PC-9 (cell line): ENCODE results near the gene PKHD1. TPM values are rescaled to one million over a fixed set of nuclear protein-coding genes. Genes with fewer than 3 reads are reported as not detected.

Experiments
- BruUV-seq: library from RNA; stranded (reverse); fragments of 400-500 nt; replicated peaks from 2 replicates; lab custom pipeline; 2021; lab: Mats Ljungman, UMichigan
- CTCF ChIA-PET: fragments of 300-600 bp; sonication (Branson Sonifier 250); formaldehyde crosslinking; loops from one replicate; lab custom pipeline; 2022; ENCODE audit warnings: antibody characterized with exemption; lab: Charles Lee
- POLR2A ChIA-PET: fragments of 300-600 bp; sonication (Branson Sonifier 250); formaldehyde crosslinking; loops from one replicate; lab custom pipeline; 2022; ENCODE audit warnings: antibody characterized with exemption; ENCODE audit not compliant: unreplicated experiment; lab: Charles Lee
- DNase-seq, 2 experiments: peaks; one replicate each; pipeline versions ENCODE4 v3.0.0 to v3.0.0-alpha.2; 2015 to 2022; ENCODE audit warnings: mixed read lengths in 1 of 2
- H2AFZ ChIP-seq: fragments of 200-600 bp; sonication (generic); 2 replicates; pipeline ENCODE4 v1.8.1; 2017; ENCODE audit warnings: antibody characterized with exemption
- H3F3A ChIP-seq: fragments of 200-600 bp; sonication (generic); 2 replicates; pipeline ENCODE4 v1.8.1; 2017; ENCODE audit warnings: antibody characterized with exemption, mild to moderate bottlenecking, low read depth; ENCODE audit not compliant: insufficient read depth
- H3K27ac ChIP-seq: fragments of 200-600 bp; sonication (generic); 2 replicates; pipeline ENCODE4 v1.6.1; 2016; ENCODE audit warnings: mixed run types
- H3K27me3 ChIP-seq: fragments of 200-600 bp; sonication (generic); 2 replicates; pipeline ENCODE4 v1.6.1; 2016; ENCODE audit warnings: low read depth, mixed run types; ENCODE audit not compliant: insufficient read depth
- H3K36me3 ChIP-seq: fragments of 200-600 bp; sonication (generic); 2 replicates; pipeline ENCODE4 v1.6.1; 2016; ENCODE audit warnings: low read depth, mixed run types
- H3K4me1 ChIP-seq: fragments of 200-600 bp; sonication (generic); replicated peaks from 2 replicates; pipeline ENCODE4 v1.6.1; 2016; ENCODE audit warnings: mixed run types; ENCODE audit not compliant: insufficient read depth
- H3K4me2 ChIP-seq: fragments of 200-600 bp; sonication (generic); 2 replicates; pipeline ENCODE4 v1.6.1; 2017; ENCODE audit warnings: mixed run types
- H3K4me3 ChIP-seq: fragments of 200-600 bp; sonication (generic); 2 replicates; pipeline ENCODE4 v1.6.1; 2016; ENCODE audit warnings: mixed run types
- H3K79me2 ChIP-seq: fragments of 200-600 bp; sonication (generic); 2 replicates; pipeline ENCODE4 v1.6.1; 2017; ENCODE audit warnings: low read depth, mixed run types
- H3K9me2 ChIP-seq: fragments of 200-600 bp; sonication (generic); 2 replicates; pipeline ENCODE4 v1.8.1; 2017; ENCODE audit warnings: mild to moderate bottlenecking; ENCODE audit not compliant: insufficient read depth
- H3K9me3 ChIP-seq: fragments of 200-600 bp; sonication (generic); 2 replicates; pipeline ENCODE4 v1.8.1; 2016; ENCODE audit warnings: low read depth; ENCODE audit not compliant: insufficient read depth
- H4K20me1 ChIP-seq: fragments of 200-600 bp; sonication (generic); 2 replicates; pipeline ENCODE4 v1.8.1; 2017; ENCODE audit not compliant: insufficient read depth
- CTCF ChIP-seq: fragments of 200-600 bp; sonication (generic); conservative IDR thresholded peaks from 2 replicates; pipeline ENCODE4 v1.6.1; 2017; ENCODE audit warnings: mixed run types, antibody characterized with exemption, mild to moderate bottlenecking, moderate library complexity
- EZH2 ChIP-seq: fragments of 200-600 bp; sonication (generic); IDR thresholded peaks from 2 replicates; pipeline ENCODE4 v1.8.0; 2017; ENCODE audit warnings: antibody characterized with exemption, low read depth
- intact Hi-C: fragments of 100-400 bp; cut with micrococcal nuclease; formaldehyde crosslinking; loops from one replicate; pipeline ENCODE4 v1.10.0; 2022; ENCODE audit not compliant: unreplicated experiment
- total RNA-seq: library from RNA; stranded (reverse); gene quantifications from 2 replicates; pipeline ENCODE4 v1.2.3, GENCODE V29; 2021

Gene PKHD1
- total RNA-seq, 1 experiment from 2014 or later = not detected

- no peaks in the 10 kb centered on the region for H3K79me2 ChIP-seq
- TF ChIP-seq EZH2 (no peak), CTCF (no peak)
- no peaks in the 10 kb centered on the region for H3K4me1 ChIP-seq
- POLR2A ChIA-PET = no interaction called here
- DNase-seq = no peak
- no peaks in the 10 kb centered on the region for H4K20me1 ChIP-seq
- H3K36me3 ChIP-seq = no peaks in the 10 kb centered on the region
- H3K4me3 ChIP-seq = no peak overlapping the region
- peaks cover 33% of the 10 kb centered on the region; the same call in 1 of the 2 replicates for H3K27me3 ChIP-seq
- H2AFZ ChIP-seq = no peak overlapping the region
- no peaks in the 10 kb centered on the region for H3K9me2 ChIP-seq
- BruUV-seq = no TSS peak
- H3K9me3 ChIP-seq = no peaks in the 10 kb centered on the region
- intact Hi-C loops = no loop called here
- CTCF ChIA-PET = no interaction called here
- H3F3A ChIP-seq = no peaks in the 10 kb centered on the region
- no peak overlapping the region for H3K4me2 ChIP-seq
- no peak overlapping the region for H3K27ac ChIP-seq
Observed at GRCh38 chr6:52124126-52125121, 37.0 kb upstream of the PKHD1 start.

- no peaks in the 10 kb centered on the region for H4K20me1 ChIP-seq
- H3K27me3 ChIP-seq = peaks cover 26% of the 10 kb centered on the region; the same call in 1 of the 2 replicates
- no peak overlapping the region for H3K27ac ChIP-seq
- no peaks in the 10 kb centered on the region for H3F3A ChIP-seq
- no peaks in the 10 kb centered on the region for H3K79me2 ChIP-seq
- TF ChIP-seq CTCF (no peak), EZH2 (no peak)
- no peaks in the 10 kb centered on the region for H3K9me2 ChIP-seq
- no peaks in the 10 kb centered on the region for H3K9me3 ChIP-seq
- H3K4me3 ChIP-seq = no peak overlapping the region
- H2AFZ ChIP-seq = no peak overlapping the region
- no peaks in the 10 kb centered on the region for H3K4me1 ChIP-seq
- no peak overlapping the region for H3K4me2 ChIP-seq
- POLR2A ChIA-PET = no interaction called here
- DNase-seq = no peak
- intact Hi-C loops = no loop called here
- no peaks in the 10 kb centered on the region for H3K36me3 ChIP-seq
- BruUV-seq = no TSS peak
- CTCF ChIA-PET = interaction anchor here (0.6 kb wide), 1 partner anchor 140 kb away, joined by 5 read pairs; no protein-coding TSS in a partner anchor
Observed at GRCh38 chr6:52123251-52123650, 35.8 kb upstream of the PKHD1 start.

GRCh38 chr6:52117352-52117751, 29.9 kb upstream of the PKHD1 start:
- no peaks in the 10 kb centered on the region for H3K4me1 ChIP-seq
- no peaks in the 10 kb centered on the region for H3K9me3 ChIP-seq
- no peaks in the 10 kb centered on the region for H3F3A ChIP-seq
- H3K27ac ChIP-seq = no peak overlapping the region
- H3K4me3 ChIP-seq = no peak overlapping the region
- no peaks in the 10 kb centered on the region for H3K9me2 ChIP-seq
- no peak for TF ChIP-seq CTCF
- TF ChIP-seq EZH2 = no peak
- BruUV-seq = no TSS peak
- no peaks in the 10 kb centered on the region for H4K20me1 ChIP-seq
- no peaks in the 10 kb centered on the region for H3K36me3 ChIP-seq
- POLR2A ChIA-PET = no interaction called here
- no peak for DNase-seq
- H3K79me2 ChIP-seq = no peaks in the 10 kb centered on the region
- intact Hi-C loops = no loop called here
- no peak overlapping the region for H2AFZ ChIP-seq
- CTCF ChIA-PET = no interaction called here
- peaks cover 14% of the 10 kb centered on the region; the same call in 1 of the 2 replicates for H3K27me3 ChIP-seq
- H3K4me2 ChIP-seq = no peak overlapping the region
